HG03108 (cell line): ENCODE data around the gene PRAMEF5.
"Not testable (repeated sequence)": the region's sequence is repeated elsewhere in the genome, so short reads cannot be mapped to it uniquely, and the experiment has no call there.

Experiments
- ATAC-seq: cut with Tn5 transposase; IDR thresholded peaks from one replicate; pipeline ENCODE4 v1.9.1; 2021; ENCODE audit warnings: moderate library complexity; ENCODE audit not compliant: unreplicated experiment

PRAMEF5 gene

DNA sequence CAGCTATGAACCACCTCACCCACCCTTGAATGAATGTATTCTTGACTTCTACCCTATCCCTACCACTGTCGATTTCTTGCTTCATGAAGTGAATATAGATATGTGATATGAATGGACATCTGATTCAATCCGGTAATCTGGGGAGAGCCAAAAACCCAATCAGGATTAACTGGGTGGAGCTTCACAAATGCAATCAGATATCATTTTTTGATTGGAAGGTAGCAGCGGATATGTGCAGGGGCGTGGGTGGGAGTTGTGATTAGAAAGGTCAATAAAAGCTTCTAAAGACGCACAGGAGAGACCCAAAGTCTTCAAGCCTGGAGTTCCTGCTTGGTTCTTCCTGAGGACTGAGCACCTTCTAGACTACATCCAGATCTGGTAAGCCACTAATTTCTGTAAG is at the start of gene PRAMEF5:
TSS of gene PRAMEF5 (plus strand) at position 301 of the 400 bp plus-strand sequence. CDS start 5,071 bp downstream, outside the sequence.
- ATAC-seq = not testable (repeated sequence)

- not testable (repeated sequence) for ATAC-seq
These were observed 45.3 kb upstream of the PRAMEF5 start for GRCh38 chr1:13208712-13209111.

GRCh38 chr1:13216619-13217018 is 37.4 kb upstream of the PRAMEF5 start:
- ATAC-seq = not testable (repeated sequence)

DNA sequence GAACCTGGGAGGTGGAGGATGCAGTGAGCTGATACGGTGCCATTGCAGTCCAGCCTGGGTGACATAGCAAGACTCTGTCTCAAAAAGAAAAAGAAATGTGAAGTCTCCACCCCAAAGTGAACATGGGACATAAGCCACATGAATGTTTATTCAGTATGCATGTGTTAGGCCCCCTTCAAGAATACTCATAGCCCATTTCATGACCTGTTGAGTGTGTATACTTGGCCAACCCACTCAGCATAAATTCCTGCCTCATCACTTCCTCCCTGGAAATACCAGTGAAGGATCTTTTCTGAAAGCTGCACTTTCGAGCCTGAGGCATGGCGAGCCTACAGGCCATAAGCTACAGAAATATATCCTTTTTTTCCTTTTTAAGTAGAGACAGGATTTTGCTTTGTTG is 34.8 kb upstream of the PRAMEF5 start:
- not testable (repeated sequence) for ATAC-seq

DNA sequence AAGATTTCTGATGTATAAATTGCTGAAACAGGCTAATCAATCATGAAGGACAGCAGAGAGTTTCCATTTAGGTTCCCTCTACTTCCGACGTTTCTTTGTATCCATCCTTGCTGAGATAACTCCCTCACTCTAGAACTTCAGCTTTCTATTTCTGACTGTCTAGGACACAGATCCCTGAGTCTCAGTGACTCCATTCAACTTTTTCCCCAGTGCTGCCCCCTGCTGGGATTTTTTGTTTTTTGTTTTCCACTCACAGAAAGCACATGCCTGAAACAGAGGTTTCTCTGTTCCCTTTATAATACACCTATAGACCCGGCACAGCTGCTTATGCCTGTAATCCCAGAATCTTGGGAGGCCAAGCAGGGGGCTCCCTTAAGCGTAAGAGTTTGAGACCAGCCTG is 31.2 kb upstream of the PRAMEF5 start:
- ATAC-seq = not testable (repeated sequence)

GRCh38 chr1:13224480-13225060 is 29.4 kb upstream of the PRAMEF5 start:
- no peak for ATAC-seq

DNA sequence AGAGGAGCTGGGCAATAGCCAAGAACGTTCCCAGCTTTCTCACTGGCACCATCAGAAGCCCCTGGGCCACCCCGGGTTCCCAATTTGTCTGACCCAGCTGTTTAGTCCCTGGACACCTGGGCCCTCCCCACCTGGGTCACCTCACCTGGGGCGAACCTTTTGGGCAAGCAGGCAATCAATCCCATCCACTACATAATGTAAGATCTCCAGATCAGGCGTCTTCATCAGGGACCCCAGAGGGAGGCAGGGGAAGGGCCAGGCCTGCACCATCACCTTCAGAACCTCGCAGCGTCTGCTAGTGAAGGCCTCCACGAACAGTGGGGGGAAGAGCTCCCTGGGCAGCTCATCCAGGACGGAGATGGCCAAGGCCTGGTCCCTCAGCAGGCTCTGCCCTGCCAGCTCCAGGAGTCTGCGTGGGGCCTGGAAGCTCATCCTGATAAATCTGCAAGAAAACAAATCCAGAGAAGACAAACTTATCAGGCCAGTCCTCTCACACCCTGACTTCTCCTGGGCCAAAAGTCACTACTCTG is 28.3 kb upstream of the PRAMEF5 start, which contains the start of gene PRAMEF18:
TSS of gene PRAMEF18 (minus strand) at position 480 of the 530 bp plus-strand sequence. CDS start at position 432, 48 bp downstream.
- ATAC-seq = not testable (repeated sequence)

- ATAC-seq = not testable (repeated sequence)
These were observed 26.5 kb upstream of the PRAMEF5 start for GRCh38 chr1:13227271-13228055.

- no peak for ATAC-seq
These were observed 25.6 kb upstream of the PRAMEF5 start for GRCh38 chr1:13228343-13228781.

DNA sequence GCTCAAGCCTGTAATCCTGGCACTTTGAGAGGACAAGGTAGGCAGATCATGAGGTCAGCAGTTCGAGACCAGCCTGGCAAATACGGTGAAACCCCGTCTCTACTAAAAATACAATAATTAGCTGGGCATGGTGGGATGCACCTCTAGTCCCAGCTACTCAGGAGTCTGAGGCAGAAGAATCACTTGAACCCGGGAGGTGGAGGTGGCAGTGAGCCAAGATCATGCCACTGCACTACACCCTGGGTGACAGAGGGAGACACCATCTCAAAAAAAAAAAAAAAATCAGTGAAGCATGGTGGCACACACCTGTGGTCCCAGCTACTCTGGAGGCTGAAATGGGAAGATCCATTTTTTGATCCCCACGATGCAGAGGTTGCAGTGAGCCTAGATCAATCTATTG is 23.9 kb upstream of the PRAMEF5 start:
- ATAC-seq = not testable (repeated sequence)

DNA sequence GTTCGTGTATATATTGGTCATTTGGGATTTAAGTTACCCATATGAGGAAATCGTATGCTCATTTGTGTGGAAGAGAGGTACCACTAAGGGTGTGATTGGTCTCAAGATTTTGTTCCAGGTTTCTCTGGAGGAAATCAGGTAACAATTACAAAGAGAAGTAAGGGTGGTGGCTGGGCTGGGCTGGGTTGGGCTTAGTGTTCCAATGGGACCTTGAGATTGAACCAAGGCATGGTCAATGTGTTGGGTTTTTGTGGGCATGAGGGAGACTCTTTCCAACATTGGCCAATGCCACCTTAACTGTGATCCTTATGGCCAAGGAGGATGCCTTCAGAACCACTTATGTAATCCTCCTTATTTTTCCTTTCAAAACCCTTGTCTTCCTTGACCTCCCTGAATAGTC is 23.4 kb upstream of the PRAMEF5 start:
- not testable (repeated sequence) for ATAC-seq

DNA sequence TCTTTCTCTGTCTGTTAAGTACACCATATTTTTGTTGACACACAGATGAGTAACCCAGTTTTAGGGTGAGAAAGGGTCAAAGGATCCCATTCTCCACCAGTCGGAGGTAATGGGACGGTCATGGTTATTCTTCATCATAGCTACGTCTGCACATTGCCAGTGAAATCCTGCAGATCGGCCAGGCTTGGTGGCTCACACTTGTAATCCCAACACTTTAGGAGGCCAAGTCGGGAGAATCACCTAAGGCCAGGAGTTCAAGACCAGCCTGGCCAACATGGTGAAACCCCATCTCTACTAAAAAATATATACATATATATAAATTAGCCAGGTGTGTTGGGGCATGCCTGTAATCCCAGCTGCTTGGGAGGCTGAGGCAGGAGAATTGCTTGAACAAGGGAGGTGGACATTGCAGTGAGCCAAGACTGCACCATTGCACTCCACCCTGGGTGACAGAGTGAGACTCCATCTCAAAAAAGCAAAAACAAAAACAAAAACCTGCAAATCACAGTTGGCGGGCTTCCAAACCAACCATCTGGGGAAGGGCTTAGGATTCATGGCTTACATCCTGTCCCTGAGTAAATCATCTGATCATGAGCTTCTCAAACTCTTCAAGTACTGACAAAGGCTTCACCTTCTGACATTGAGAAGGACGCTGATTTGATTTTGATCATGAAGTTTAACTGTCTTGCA is 22.8 kb upstream of the PRAMEF5 start:
- ATAC-seq = not testable (repeated sequence)

DNA sequence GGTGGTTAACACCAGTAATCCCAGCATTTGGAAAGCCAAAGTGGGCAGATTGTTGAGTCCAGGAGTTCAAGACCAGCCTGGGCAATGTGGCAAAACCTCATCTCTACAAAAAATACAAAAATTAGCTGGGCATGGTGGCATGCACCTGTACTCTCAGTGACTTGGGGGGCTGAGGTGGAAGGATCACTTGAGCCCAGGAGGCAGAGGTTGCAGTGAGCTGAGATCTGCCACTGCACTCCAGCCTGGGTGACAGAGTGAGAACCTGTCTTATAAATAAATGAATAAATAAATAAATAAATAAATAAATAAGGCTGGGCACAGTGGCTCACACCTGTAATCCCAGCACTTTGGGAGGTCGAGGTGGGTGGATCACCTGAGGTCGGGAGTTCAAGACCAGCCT is 21.9 kb upstream of the PRAMEF5 start:
- ATAC-seq = not testable (repeated sequence)

- ATAC-seq = not testable (repeated sequence)
These were observed 19.9 kb upstream of the PRAMEF5 start for GRCh38 chr1:13234057-13234456.

DNA sequence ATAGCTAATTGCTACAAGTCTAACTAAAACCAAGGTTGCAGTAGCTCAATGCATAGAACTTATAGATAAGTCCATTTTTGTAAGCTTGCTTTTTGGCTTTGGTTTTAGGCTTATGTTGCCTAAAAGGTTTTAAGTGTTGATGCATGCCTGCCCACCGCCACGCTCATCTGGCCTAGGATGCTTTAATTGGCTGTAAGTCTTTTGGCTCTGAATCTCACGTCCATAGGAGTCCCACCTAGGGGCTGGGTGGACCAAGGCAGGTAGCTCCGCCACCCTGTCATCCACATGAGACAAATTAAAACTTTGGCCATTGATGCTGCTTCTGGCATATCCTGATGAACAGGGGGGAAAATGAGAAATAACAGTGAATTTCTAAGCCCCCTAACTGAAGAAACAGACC is 16.4 kb upstream of the PRAMEF5 start:
- ATAC-seq = not testable (repeated sequence)

- not testable (repeated sequence) for ATAC-seq
These were observed 14.4 kb upstream of the PRAMEF5 start for GRCh38 chr1:13239633-13240032.

- ATAC-seq = not testable (repeated sequence)
These were observed 10.3 kb upstream of the PRAMEF5 start for GRCh38 chr1:13243536-13244263.

DNA sequence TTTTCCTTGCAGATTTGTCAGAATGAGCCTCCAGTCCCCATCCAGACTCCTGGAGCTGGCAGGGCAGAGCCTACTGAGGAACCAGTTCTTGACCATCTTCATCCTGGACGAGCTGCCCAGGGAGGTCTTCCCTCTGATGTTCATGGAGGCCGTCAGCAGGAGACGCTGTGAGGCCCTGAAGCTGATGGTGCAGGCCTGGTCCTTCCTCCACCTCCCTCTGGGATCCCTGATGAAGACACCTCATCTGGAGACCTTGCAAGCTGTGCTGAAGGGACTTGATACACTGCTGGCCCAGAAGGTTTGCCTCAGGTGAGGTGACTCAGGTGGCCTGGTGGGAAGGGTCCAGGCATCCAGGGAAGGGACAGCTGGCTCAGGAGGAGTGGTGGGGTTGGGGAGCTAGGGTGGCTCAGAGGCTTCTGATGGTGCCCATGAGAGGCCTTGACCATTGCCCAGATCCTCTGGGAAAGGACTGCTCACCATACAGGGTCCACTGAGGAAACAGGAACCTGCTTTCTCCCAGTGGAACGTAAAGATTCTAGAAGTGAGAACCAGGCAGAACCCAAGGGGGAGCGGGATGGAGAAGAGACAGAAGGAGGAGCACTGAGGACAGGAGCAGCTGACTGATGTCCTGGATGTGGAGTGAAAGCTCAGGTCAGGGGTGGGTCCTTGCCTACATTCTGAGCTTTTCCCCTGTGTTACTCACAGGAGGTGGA is 8.0 kb upstream of the PRAMEF5 start:
- ATAC-seq = not testable (repeated sequence)

DNA sequence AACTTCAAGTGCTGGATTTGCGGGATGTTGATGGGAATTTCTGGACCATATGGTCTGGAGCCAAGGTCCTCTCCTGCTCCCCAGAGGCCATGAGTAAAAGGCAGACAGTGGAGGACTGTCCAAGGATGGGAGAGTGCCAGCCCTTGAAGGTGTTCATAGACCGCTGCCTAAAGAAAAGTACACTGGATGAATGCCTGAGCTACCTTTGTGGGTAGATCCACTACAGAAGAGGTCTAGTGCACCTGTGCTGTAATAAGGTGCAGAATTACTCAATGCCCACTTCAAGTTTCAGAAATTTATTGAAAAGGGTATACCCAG is 7.5 kb upstream of the PRAMEF5 start:
- not testable (repeated sequence) for ATAC-seq

GRCh38 chr1:13247122-13247521 is 6.9 kb upstream of the PRAMEF5 start:
- not testable (repeated sequence) for ATAC-seq
